Measurements from ENCODE around the gene CAMSAP2.
A peak's percentile ranks its signal among the peaks of the same experiment; 100 is the strongest.
"Not testable (repeated sequence)": the region's sequence is repeated elsewhere in the genome, so short reads cannot be mapped to it uniquely, and the experiment has no call there.

Gene CAMSAP2

GRCh38 chr1:200783926-200784325 lies 45.2 kb downstream of the CAMSAP2 start:
- DNase-seq (ENCODE audit: low spot score) = no peak

DNA sequence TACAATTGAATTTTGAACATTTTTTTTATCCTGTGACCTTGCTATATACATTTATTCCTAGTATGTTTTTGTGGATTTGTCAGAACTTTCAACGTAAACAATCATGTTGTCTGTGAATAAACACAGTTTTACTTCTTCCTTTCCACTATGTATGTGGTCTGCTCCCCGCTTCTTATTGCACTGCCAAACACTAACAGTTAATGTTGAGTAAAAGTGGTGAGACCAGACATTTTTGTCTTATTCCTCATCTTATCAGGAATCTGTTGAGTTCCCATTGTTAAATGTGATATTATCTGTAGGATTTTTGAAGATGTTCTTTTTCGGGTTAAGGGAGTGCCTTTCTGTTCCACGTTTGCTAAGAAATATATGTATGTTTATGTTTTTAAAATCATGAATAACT lies 45.9 kb downstream of the CAMSAP2 start:
- DNase-seq (ENCODE audit: low spot score) = no peak

DNA sequence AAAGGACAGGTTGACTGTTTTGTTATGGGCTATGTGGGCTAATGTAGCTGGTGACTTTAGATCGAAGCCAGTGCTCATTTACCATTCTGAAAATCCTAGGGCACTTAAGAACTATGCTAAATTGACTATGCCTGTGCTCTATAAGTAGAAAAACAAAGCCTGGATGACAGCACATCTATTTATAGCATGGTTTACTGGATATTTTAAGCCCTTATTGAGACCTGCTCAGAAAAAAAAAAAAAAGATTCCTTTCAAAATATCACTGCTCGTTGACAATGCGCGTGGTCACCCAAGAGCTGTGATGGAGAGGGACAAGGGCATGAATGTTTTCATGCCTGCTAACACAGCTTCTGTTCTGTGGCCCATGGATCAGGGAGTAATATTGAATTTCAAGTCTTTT lies 48.1 kb downstream of the CAMSAP2 start:
- DNase-seq (ENCODE audit: low spot score) = no peak

GRCh38 chr1:200787896-200788387 lies 49.2 kb downstream of the CAMSAP2 start:
- DNase-seq (ENCODE audit: low spot score) = no peak

GRCh38 chr1:200791012-200791411 lies 52.3 kb downstream of the CAMSAP2 start:
- DNase-seq (ENCODE audit: low spot score) = not testable (repeated sequence)

- DNase-seq (ENCODE audit: low spot score) = no peak
These were observed 55.0 kb downstream of the CAMSAP2 start for GRCh38 chr1:200793677-200794076.

GRCh38 chr1:200794506-200795065 lies 55.9 kb downstream of the CAMSAP2 start:
- DNase-seq (ENCODE audit: low spot score) = peak; percentile 6

- peak; percentile 69 for DNase-seq (ENCODE audit: low spot score)
These were observed 56.5 kb downstream of the CAMSAP2 start for GRCh38 chr1:200795156-200795555.

DNA sequence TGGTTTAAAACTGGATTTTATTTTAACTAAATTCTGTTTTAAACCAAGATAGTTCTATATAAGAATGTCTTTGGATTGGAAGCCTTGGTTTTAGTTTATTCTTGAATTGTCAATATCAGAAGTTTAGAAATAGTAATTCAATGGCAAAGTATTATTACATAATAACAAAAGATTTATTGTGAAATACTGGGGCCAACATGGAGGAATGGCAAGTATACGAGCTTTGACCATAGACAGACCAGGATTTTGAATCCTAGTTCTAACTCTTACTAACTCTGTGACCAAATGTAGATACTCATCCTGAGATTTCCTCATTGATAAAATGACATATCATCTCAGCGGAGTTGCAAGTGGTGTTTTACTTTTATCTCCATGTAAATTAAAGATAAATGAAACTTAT lies 63.3 kb downstream of the CAMSAP2 start:
- DNase-seq (ENCODE audit: low spot score) = no peak

DNA sequence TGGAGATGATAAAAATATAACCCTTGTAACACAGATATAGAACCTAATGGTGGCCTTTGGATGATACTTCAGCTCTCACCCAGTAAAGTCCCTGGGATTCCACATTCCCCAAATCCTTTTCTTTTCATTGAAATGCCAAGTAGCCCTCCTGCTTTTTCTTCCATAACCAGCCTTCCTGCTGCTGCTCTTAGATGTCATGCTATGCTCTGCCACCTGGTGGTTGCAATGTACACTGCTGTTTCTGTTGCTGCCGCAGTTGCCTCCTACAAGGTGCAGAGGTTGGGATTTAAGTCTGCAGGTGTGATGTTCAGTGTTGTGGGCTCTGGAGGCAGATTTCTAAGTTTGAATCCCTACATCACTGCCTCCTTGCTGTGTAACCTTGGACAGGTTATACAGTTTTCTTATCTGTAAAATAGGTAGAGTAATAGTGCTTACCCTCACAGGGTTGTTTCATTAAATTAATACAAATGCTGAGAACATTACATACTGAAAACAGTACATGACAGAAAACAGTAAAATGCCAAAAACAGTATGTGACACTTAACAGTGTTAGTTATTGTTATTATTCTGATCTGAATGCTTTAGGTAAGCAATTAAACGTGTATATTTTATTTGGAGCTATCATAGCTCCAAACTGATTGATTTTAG lies 64.3 kb downstream of the CAMSAP2 start:
- DNase-seq (ENCODE audit: low spot score) = peak; percentile 80

DNA sequence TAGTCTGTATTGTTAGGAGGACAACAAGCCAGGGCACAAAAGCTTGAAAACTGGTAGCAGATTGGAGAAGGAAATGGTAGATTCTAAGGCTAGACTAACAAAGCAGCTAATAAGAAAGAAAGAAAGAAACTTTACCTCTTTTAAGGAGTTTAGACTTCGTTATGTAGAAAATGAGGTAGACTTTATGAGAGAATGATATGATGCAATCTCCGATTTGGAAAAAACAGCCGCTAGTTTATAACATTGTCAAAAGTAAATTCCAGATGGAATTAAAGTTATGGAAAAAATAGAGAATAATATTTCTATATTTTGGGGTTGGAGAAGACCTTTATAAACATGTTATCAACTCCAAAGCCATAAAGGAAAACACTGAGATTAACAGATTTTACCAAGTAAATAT lies 67.0 kb downstream of the CAMSAP2 start:
- DNase-seq (ENCODE audit: low spot score) = no peak

GRCh38 chr1:200808846-200809245 lies 70.2 kb downstream of the CAMSAP2 start:
- no peak for DNase-seq (ENCODE audit: low spot score)

DNA sequence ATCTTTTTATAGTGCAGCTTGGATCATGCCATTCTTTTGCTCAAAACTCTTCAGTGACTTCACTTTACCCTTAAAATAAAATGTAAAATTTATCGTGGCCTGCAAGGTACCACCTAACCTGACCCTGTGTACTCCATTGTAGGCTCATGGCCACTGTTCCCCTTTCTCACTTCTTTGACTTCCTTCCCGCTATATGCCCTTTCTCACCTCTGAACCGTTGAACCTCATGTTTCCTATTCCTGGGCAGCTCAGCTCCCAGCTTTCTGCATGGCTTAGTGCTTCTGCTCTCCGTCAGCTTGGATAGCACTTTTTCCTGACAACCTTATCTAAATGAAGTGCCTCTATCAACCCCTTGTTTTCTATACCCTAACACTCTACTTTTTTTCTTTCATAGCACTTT lies 73.0 kb downstream of the CAMSAP2 start:
- DNase-seq (ENCODE audit: low spot score) = no peak

DNA sequence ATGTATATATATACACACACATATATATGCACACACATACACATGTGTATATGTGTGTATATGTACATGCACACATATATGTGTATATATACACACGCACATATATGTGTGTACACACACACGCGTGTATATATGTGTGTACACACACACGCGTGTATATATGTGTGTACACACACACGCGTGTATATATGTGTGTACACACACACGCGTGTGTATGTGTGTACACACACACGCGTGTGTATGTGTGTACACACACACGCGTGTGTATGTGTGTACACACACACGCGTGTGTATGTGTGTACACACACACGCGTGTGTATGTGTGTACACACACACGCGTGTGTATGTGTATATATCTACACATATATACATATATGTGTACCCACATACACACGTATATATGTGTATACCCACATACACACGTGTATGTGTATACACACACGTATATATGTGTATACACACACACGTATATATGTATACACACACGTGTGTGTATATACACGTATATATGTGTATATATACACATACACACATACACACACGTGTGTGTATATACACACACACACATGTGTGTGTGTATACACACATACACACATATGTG lies 78.0 kb downstream of the CAMSAP2 start:
- DNase-seq (ENCODE audit: low spot score) = not testable (repeated sequence)

DNA sequence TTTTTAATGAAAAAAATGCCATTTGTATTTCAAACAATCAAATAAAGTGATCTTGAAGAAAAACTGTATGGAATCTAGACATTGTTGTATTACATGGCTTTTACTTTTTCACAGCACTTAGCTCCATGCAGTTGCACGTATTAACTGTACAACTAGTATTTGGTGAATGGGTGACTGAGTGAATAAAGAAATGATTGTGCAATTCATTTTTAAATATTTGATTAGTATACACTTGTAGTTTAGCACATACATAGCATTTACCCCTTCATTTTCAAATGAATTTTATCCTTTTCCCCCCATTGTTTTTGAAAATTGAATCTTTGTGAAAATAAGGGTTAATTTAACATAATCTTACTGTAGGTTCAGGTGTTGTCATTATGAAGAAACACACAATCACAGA lies 79.6 kb downstream of the CAMSAP2 start:
- DNase-seq (ENCODE audit: low spot score) = no peak

DNA sequence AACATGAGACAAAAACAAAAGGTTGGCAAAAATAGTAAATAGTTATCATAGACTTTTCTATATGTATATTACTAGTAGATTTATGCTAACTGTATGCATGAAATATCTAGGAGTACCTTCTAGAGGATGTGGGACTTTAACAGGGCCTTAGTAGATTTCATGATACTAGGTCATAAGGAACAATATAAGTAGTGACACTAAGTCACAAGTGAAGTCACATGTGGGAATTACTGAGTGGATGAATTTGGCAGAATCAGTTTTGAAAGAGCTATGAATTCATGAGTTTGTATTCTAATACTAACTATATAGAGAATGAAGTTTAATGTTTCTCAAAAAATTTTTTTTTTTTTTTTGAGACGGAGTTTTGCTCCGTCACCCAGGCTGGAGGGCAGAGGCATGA lies 81.0 kb downstream of the CAMSAP2 start:
- DNase-seq (ENCODE audit: low spot score) = no peak

DNA sequence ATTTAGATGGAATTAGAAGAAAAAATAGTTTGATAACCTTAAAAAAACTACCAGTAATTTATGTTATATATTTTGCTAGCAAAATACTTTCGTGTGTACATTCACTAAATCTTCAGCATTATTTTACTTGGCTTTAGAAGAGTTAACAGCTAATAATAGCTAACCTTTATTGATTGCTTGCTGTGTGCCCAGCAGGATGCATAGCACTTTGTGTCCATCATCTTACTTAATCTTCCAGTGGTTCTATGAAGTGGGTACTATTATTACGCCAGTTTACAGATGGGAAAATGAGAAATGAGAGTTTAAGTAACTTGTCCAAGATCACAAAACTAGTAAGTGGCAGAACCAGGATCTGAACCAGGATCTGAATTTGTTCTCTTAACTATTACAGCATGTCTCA lies 92.4 kb downstream of the CAMSAP2 start:
- DNase-seq (ENCODE audit: low spot score) = no peak

GRCh38 chr1:200834383-200834782 lies 95.7 kb downstream of the CAMSAP2 start:
- no peak for DNase-seq (ENCODE audit: low spot score)

- no peak for DNase-seq (ENCODE audit: low spot score)
These were observed 97.5 kb downstream of the CAMSAP2 start for GRCh38 chr1:200836213-200836612.

DNA sequence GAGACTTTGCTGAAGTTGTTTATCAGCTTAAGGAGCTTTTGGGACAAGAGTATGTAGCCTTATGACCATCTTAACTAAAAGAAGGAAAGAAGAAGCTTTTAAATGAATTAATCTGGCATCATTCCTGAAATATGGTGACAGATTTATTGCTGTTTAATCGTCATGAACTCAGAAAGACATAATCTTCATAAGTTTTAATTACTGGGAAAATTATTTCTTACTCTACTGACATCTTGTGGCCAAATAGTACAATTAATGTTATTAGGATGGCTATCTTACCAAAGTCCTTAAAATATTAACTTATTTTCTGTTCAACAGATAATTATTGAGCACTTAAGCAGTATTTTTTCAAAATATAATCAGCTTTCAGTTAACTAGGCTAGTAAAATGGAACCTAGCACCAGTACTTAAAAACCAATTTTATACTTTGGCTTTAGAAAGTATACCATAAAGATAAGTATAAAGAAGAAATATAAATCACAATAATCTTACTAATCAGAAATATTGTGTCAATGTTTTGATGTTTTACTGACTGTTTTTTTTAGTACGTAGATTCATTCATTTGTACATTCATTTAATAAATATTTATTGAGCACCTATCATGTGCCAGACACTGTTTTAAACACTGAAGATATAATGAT lies 99.4 kb downstream of the CAMSAP2 start:
- DNase-seq (ENCODE audit: low spot score) = peak; percentile 4

DNA sequence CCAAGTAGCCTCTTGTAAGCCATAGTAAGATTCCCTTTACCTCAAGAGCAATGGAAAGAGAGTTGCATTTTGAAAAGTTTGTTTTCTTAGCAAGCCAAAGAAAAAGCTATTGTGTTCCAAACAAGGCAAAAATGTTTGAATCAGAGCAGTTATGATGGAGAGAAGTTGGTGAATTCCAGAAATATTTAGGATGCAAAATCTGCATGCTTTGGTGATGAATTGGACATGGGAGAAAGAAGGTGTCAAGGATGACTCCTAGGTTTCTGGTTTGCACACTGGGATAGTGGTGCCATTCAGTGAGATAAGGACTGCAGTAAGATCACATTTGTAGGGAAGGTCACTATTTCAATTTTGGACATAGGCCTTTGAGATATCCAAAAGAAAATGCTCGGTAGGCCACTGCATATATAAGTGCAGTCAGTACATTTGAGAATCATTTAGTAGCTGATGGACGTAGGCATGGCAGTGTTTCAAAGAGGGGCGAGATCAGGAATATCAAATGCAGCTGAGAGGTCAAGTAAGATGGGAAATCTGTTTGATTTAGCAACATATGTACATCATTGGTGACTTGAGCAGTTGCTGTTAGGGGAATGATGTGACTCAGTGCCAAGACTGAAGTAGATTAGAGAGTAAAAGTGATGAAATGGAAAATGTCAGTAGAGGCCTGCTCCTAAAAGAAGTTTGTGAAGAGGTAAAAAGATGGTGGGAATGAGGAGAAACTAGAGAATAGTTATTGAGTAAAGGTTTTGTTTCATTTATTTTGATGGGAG lies 100.2 kb downstream of the CAMSAP2 start:
- DNase-seq (ENCODE audit: low spot score) = peak; percentile 39

DNA sequence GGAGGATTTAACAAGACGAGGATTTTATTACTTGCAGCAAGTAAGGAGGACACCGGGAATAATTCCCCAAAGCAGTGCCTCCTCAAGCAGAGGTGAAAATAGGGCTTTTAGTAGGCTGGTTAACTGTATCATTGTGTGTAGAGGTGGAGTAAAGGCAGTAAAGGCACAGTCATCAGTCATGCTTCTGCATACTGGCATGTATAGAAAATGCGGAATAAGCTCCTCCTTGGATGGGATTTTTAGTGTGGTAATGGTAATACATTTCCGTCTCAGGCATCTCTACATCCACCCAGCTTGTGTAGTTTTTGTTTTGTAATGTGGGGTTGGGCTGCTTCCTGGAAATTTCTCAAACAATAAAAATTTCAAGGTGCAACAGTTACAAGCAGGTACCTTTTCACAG lies 106.7 kb downstream of the CAMSAP2 start:
- no peak for DNase-seq (ENCODE audit: low spot score)
